GDM1 (cell line): ENCODE measurements around the gene CITED2.

Source experiments
- DNase-seq: peaks from one replicate; lab custom pipeline; 2025; lab: John Stamatoyannopoulos, UW

Gene CITED2

DNA sequence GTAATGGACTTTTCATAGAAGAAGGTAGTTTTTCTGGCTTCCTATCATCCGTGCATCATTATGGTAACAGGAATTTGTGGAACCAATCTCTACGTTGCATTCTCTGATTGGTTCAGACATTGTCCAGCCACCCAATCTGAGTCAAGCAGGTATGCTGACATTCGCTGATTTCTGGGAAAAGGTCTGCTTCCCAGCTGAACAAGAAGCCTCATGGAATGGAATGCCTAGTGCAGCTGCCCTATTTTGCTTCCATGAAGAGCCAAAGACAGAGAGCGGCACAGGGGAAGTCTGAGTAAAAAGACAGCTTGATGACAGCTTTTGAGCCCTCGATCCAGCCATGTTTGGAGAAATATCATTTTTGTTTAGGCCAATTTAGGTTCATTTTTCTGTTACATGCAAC is 44.1 kb downstream of the CITED2 start:
- DNase-seq, result no peak

GRCh38 chr6:139329224-139329623 is 45.2 kb downstream of the CITED2 start:
- no peak for DNase-seq

DNA sequence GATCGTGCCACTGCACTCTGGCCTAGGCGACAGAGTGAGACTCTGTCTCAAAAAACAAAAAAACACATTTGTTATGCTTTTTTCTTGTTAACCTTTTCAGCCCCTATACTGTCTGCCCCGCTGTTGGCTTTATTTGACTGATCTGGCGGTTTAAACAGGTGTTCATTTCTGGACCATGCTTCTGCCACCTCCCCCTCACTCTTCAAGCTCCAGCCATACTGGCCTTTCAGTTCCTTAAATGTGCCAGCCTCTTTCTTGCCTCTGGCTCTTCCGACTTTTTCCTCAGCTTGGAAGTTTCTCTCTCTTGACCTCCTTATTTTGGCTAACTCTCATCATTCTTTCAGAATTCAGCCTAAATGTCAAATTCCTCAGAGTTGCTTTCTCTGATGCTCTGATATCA is 47.4 kb downstream of the CITED2 start:
- DNase-seq, result no peak

DNA sequence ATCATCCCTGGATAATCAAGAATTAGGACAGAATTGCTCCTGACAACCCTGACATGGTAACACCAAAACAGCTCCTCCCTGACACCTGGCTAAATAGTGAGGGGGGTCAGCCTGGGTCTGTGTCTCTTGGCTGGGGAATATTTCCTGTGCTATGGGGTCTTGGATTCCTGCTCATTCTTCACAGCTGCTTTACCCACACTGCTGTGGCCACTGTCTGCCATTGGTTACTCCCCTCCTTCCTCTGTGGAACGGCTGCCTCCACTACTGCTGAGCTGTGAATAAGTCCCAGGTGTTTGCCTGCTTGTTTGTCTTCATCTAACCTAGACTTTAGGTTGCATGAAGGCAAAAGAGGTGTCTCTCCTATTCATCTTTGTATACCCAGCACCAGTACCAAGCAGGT is 48.8 kb downstream of the CITED2 start:
- DNase-seq, result no peak

GRCh38 chr6:139325125-139325524 is 49.3 kb downstream of the CITED2 start:
- peak; percentile 38 for DNase-seq

- no peak for DNase-seq
These were observed 50.2 kb downstream of the CITED2 start for GRCh38 chr6:139324301-139324555.

- peak; percentile 81 for DNase-seq
These were observed 50.7 kb downstream of the CITED2 start for GRCh38 chr6:139323511-139324300.
